ENCODE measurements around the gene POLR2H.

Gene POLR2H

DNA sequence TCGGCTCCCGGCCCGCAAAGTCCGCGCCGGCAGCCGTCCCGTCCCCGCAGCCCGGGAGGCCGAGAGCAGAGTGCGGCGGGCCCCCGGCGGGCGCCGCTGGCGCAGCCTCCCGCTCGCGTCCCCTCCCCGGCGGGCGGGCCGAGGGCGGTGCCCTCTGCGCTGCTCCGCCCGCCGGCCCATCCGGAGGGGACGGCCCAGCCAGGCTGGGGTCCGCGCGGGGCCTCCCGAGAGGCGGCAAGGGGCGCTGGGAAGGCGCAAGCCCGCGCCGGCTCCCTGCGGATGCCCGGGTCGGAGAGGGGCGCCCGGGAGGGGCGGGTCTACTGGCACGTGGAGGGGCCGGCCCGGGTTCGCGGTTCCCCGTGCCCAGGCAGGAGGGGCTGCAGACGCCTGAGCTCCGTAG, at the start of gene POLR2H, which contains the start of gene CLCN2:
POLR2H (plus strand) TSS at position 179 of the 400 bp plus-strand sequence. CDS start 1,783 bp downstream, outside the sequence.
CLCN2 (minus strand) TSS at position 74 of the 400 bp plus-strand sequence. CDS start 126 bp downstream, outside the sequence.
- DNase-seq, result peak; percentile 49

DNA sequence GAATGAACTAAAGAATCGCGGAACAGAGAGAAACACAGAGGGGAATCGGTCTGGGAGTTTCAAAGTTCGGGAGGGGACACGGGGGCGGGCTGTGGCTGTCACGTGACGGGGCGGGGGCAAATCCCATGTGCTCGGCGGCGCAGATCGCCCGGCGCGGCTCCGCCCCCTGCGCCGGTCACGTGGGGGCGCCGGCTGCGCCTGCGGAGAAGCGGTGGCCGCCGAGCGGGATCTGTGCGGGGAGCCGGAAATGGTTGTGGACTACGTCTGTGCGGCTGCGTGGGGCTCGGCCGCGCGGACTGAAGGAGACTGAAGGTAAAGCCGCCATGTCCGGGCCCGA, 47.2 kb upstream of the POLR2H start, which contains the start of gene EIF4G1:
EIF4G1 (plus strand) TSS at position 244 of the 337 bp plus-strand sequence. CDS start 1,191 bp downstream, outside the sequence.
- peak; percentile 93 for DNase-seq

DNA sequence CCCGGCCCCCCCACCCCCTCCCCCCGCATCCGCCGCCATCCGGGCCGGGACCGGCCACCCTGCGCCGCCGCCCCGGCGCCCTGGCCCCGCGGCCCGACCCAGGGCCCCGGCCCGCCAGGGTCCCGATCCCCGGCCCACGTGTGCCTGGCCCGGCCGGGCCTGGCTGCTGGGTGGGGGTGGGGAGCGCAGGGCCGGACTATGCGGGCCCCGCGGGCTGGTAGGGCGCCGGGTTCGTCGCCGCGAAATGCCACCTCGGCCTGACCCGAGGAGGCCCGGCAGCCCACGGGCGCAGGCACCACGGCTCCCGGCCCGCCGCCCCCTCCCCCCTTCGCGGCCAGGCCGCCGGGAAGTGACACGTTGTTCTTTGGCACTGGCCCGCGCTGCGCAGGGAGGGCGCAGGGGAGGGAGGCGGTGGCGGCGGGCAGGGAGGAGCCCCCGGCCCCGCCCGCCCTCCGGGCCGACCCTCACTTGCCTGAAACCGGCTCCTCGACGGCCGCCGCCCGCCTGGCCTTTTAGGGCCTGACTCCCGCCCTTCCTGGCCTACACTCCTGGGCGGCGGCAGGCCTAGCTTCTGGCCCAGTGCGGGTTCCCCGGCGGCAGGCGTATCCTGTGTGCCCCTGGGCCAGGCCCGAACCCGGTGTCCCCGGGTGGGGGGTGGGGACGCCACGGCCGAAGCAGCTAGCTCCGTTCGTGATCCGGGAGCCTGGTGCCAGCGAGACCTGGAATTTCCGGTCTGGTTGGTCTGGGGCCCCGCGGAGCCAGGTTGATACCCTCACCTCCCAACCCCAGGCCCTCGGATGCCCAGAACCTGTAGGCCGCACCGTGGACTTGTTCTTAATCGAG, 46.6 kb upstream of the POLR2H start:
- peak; percentile 78 for DNase-seq

DNA sequence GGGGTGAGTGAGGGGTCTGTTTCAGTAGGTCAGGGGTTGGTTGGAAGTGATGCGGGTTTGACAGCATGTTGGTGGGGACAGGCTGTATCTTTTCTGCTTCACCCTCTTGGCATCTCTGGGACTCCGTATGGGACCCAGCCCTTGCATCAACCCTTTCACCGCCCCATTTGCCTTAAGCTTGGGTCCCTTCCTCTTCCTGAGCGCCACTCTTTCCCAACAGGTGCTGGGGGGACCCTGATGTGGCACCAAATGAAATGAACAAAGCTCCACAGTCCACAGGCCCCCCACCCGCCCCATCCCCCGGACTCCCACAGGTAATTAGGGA, 46.0 kb upstream of the POLR2H start:
- no peak for DNase-seq

DNA sequence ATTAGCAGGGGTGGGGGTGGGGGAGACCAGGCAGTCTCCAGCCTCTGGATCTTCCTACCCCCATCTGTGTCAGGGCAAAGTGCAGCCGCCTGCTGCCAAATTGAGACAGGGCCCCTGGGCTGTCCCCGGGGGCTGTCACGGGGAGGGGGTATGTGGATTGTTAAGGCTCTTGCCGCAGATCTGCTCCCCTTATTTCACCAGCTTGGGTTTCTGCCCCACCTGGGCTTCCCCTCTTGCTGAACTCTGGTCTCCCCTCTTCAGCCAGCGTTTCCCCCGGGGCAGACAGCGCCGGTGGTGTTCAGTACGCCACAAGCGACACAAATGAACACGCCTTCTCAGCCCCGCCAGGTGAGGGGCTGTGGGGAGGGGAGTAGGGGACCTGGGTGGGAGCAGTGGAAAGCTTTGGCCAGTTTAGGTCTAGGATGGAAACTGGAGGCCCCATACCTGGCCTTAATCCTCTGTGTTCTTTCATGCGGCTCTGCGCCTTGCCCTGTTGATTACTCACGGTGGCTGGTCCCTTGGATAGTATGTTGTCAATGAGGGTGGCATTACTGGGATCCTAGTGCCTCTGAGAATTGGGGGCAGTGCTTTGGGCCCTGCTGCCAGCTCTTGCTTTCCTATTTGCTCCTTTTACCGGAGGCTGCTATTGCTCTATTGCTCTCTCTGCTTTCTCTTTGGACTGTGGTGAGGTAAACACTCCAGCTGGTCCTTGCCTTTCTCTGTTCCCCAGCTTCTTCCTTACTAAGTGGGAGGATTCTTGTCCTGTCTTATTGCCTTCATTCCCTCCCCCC, 45.4 kb upstream of the POLR2H start:
- DNase-seq, result no peak

DNA sequence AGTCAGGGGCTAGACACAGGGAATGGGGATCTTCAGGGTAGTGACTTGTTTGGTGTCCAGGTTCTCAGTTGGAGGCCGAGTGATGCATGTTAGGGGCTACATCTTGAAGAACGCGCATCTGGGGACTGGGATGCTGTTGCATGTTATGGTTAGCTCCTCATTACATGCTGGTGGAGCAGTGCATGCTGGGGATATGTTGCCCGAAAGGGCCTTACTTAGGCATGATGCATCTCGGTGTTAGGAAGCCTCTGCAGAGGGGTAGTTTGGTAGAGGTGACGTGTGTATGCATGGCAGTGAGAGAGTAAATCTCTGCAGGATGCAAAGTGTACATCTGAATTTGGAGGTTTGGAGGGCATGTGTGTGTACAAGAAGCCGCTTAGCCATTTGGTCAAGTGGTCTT, 44.7 kb upstream of the POLR2H start:
- no peak for DNase-seq

DNA sequence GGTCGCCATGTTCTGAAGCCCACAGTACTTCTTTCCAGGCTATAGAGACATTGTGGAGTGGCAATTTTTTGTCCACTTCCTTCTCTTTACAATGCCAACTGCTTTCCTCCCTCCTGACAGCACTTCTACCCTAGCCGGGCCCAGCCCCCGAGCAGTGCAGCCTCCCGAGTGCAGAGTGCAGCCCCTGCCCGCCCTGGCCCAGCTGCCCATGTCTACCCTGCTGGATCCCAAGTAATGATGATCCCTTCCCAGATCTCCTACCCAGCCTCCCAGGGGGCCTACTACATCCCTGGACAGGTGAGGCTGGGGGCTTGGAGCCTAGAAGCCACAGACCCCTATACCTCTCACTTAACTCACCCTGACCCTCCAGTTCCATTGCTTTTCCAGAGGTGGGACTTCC, 44.3 kb upstream of the POLR2H start:
- DNase-seq, result no peak

DNA sequence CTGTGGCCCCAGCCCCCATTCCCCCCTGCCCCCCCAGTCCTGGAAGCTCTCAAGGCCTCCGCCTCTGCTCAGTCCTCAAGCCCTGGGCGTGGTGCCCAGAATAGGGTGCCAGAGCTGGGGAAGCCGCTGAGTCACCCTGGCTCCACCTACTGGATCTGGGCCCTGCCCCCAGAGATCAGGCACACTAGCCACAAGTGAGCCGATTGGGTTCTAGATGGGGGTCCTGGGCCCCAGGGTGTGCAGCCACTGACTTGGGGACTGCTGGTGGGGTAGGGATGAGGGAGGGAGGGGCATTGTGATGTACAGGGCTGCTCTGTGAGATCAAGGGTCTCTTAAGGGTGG, 41.4 kb upstream of the POLR2H start:
- peak; percentile 98 for DNase-seq

DNA sequence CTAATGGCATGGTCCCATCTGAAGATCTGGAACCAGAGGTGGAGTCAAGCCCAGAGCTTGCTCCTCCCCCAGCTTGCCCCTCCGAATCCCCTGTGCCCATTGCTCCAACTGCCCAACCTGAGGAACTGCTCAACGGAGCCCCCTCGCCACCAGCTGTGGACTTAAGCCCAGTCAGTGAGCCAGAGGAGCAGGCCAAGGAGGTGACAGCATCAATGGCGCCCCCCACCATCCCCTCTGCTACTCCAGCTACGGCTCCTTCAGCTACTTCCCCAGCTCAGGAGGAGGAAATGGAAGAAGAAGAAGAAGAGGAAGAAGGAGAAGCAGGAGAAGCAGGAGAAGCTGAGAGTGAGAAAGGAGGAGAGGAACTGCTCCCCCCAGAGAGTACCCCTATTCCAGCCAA, 39.8 kb upstream of the POLR2H start:
- DNase-seq, result no peak

DNA sequence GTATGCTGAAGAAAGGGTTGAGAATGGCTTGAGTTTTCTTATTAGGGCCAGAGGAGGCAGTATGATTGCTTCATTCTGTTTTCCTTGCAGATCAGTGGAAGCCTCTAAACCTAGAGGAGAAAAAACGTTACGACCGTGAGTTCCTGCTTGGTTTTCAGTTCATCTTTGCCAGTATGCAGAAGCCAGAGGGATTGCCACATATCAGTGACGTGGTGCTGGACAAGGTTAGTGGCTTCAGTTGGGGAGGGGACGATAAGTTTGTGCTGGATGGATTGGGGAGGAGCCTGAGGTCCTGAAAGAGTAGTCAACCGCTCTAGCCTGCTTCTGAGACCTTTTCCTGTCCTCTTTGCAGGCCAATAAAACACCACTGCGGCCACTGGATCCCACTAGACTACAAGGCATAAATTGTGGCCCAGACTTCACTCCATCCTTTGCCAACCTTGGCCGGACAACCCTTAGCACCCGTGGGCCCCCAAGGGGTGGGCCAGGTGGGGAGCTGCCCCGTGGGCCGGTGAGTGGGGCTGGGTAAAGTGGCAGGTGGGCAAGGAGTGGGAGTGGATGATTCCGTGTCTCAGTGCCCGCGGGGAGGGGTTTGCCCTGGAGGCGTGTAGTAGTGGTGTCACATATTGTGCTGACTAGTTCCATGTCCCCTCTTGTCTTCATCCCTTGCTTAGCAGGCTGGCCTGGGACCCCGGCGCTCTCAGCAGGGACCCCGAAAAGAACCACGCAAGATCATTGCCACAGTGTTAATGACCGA, 38.6 kb upstream of the POLR2H start:
- DNase-seq, result no peak

DNA sequence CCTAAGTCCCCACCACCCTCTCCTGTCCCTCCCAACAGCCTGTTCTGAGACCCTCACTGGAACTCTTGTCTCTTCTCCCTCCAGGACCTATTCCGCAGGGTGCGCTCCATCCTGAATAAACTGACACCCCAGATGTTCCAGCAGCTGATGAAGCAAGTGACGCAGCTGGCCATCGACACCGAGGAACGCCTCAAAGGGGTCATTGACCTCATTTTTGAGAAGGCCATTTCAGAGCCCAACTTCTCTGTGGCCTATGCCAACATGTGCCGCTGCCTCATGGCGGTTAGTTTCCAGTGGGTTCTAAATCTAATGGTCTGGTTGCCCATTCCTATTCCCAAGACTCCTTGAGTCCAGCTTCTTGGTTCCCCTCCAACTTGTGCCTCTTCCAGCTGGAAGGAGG, 37.8 kb upstream of the POLR2H start:
- no peak for DNase-seq

DNA sequence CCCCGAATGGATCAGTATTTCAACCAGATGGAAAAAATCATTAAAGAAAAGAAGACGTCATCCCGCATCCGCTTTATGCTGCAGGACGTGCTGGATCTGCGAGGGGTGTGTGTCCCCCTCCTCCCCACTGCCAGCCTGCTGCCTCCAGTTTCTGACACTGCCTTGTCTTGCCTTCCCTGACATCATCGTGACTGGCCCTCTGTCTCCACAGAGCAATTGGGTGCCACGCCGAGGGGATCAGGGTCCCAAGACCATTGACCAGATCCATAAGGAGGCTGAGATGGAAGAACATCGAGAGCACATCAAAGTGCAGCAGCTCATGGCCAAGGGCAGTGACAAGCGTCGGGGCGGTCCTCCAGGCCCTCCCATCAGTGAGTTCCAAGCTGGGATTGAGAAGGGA, 36.2 kb upstream of the POLR2H start:
- DNase-seq, result no peak

DNA sequence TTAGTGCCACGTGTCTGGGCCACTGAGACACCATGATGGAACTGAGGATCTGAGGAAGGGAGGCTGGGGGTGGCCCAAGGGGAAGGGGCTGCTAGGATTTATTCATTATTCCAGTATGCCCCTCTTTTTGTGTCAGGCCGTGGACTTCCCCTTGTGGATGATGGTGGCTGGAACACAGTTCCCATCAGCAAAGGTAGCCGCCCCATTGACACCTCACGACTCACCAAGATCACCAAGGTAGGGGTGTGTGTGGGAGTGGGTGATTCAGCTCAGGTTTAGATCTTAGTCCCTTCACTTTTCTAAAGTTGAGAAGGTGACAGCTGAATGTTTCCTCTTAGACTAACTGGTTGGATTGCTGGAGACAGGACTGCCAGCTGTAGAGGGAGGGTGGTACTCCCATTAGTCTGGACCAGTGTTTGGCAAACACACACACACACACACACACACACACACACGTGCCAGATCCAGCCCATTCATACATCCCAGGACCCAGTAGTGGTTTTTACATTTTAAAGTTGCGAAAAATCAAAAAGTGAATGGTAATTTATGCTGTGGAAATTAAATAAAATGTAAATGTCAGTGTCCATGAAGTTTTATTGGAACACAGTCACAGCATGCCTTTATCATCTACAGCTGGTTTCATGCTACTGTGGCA, 35.7 kb upstream of the POLR2H start:
- no peak for DNase-seq

DNA sequence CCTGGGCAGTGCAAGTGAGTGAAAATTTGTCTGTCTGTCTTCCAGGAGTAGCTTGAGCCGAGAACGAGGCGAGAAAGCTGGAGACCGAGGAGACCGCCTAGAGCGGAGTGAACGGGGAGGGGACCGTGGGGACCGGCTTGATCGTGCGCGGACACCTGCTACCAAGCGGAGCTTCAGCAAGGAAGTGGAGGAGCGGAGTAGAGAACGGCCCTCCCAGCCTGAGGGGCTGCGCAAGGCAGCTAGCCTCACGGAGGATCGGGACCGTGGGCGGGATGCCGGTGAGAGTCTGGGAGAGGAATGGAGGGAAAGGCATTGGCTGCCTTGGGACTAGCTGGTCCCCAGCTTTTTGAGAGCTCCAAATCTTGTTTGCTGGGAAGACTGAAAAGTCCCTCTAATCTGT, 34.3 kb upstream of the POLR2H start:
- DNase-seq, result no peak

DNA sequence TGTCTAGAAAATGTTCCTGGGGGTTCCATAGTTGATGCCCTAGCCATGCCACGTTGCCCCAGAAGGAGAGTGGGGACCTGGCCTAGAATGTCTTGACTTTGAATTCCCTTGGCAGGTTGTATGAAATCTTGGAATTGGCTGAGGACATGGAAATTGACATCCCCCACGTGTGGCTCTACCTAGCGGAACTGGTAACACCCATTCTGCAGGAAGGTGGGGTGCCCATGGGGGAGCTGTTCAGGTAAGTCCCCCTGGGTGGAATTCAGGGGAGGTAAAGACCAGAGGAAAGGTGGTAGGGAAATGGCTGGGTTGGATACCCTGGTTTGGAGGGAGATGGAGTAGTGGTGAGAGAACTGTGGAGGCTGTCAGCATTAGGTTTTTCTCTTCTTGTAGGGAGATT, 33.0 kb upstream of the POLR2H start:
- DNase-seq, result no peak

DNA sequence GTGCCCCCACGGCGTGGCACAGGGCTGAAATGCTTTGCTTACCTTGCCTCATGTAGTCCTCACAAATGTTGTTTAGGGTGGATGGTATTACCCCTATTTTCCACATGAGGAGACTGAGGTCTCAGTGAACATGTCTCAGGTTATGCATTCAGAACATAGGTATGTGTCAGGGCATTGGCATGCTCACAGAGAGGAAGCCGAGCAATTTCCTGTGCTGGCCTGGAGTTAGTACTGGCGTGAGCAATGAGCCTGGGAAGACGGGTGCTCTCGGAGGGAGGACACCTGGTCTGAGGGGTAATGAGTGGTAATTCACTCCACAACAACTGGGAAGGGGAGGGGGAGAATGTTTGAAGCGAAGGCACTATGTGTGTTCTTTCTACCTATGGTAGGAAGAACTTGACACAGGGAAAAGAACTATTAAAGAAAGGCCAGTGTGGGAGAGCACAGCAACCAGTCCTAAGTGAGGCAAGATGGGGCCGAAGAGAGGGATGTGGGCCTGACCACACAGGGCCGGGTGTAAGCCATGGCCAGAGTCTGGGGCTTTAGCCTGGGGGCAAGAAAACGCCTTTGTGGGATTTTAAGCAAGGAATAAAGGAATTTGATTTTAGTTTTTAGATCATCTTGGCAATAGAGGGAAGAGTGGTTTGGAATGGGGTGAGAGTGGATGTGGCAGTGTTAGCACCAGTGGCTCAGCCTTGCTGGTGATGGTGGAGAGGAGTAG, 29.0 kb upstream of the POLR2H start:
- peak; percentile 87 for DNase-seq

DNA sequence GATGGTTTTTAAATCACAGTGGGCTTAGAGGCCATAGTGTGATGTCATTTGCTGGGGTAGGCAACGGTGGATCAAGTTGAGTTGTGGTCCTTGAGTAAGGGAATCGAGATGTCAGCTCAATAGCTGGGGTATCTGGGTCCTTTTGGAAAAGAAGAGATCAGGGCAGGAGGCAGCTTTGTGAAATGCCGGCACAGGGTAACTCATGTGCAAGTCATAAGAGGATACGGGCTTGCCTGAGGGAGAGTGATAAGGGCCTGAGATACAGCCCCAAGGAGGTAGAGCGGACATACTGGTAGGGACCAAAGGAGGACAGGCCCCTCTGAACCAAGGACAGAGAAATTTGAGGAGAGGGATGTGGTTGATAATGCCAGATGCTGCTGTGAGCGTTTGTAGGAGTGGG, 28.3 kb upstream of the POLR2H start:
- no peak for DNase-seq

DNA sequence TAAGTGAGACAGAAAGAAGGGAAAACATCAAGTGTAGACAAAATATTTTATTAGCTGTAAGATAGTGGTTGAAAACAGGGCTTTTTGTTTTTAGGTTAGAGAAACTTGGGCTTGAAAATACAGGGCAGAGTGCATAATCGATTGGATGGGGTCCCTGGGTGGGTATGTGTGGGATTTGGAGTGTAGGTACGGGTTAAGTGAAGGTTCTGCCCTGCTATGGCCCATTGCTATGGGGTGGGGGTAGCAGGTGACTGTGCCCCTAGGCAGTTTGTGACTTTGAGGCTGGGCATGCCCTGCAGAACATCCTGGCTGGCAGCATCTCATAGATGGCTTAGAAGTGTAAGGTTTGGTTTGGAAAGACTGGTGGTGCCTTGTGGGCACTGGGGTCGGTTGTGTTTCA, 27.8 kb upstream of the POLR2H start:
- DNase-seq, result no peak

DNA sequence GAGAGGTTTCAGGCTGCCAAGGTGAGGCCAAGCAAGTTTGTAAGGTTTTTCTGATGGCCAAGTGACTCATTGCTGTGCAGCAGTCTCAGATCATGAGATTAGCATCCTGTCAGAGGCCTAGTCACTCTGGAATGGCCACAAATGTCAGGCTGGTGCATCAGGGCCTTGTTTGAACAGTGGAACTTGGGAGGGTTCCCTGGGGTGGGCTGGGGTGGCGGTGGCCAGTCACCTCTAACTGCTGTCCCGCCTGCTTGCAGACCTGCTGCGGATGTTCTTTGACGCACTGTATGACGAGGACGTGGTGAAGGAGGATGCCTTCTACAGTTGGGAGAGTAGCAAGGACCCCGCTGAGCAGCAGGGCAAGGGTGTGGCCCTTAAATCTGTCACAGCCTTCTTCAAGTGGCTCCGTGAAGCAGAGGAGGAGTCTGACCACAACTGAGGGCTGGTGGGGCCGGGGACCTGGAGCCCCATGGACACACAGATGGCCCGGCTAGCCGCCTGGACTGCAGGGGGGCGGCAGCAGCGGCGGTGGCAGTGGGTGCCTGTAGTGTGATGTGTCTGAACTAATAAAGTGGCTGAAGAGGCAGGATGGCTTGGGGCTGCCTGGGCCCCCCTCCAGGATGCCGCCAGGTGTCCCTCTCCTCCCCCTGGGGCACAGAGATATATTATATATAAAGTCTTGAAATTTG, 26.9 kb upstream of the POLR2H start:
- peak; percentile 37 for DNase-seq

DNA sequence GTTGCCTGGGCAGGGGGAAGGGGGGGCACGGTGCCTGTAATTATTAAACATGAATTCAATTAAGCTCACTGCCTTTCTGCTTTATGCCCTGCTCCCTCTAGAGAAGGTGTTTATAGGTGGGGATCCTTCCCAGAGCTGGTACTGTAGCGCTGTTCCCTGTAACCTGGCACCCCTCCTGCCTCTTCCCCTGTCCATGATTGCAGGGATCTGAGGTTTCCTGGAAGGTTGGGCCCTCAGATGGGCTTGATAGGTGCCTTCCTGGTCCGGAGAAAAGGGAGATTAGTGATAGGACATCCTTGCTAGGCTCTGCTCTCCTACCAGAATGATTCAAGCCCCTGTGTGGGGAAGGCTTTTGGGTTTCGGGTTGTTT, 26.2 kb upstream of the POLR2H start:
- no peak for DNase-seq

DNA sequence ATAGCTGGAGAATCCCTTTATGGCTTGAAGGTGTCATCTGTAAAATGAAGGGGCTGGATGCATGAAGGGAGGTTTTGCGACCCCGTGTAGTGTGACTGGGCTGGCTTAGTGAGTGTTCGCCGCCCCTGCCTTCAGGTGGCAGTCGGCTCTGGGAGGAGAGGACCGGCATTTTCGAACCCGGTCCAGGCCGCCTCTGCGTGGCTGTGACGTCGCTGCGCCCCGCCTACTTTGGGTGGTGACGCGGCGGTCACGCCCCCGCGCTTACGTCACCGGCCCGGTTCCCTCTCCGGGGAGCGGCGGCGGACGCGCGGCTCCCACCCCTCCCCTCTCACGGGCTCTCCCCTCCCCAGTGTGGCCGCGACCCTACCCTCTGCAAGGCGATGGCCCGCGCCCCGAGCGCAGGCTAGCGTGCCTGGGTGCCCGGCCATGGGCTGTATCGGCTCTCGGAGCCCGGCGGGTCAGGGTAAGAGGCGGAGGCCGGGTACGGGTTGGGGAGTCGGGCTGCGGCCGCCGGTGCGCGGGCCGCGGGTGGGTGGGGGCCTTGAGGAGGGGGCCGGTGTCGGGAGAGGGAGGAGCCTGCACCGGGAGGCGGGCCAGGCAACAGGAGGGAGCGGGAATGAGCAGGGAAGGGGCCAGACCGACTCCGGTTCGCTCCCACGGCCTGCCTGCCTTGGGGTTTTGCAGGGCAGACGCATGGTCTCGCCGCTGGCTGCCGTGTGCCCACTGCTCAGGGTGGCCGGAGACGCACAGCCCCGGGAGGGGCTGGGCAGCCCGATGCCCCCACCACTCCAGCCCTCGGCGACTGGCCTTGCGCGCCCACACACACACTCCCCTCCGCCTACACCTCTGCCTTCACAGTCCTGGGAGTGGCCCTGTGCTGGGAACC, 25.6 kb upstream of the POLR2H start:
- peak; percentile 67 for DNase-seq
